CD4-positive, alpha-beta T cell treated with Interleukin-17A for 4 hours (primary cell): Measurements from ENCODE around the gene GMDS.

Experiments
- DNase-seq: peaks from one replicate; pipeline ENCODE4 v3.0.0-alpha.2; 2020; ENCODE audit warnings: mixed read lengths

Gene GMDS

GRCh38 chr6:1634081-1634480 lies 611.3 kb downstream of the GMDS start:
- DNase-seq = no peak

GRCh38 chr6:1633366-1634021 lies 611.9 kb downstream of the GMDS start:
- no peak for DNase-seq

GRCh38 chr6:1631251-1631650 lies 614.2 kb downstream of the GMDS start:
- DNase-seq = no peak

GRCh38 chr6:1630771-1631217 lies 614.6 kb downstream of the GMDS start:
- no peak for DNase-seq

- no peak for DNase-seq
Observed at GRCh38 chr6:1630212-1630770, 615.1 kb downstream of the GMDS start.

- DNase-seq = no peak
Observed at GRCh38 chr6:1629316-1629715, 616.1 kb downstream of the GMDS start.

GRCh38 chr6:1627827-1628560 lies 617.4 kb downstream of the GMDS start:
- DNase-seq = no peak

GRCh38 chr6:1626481-1626880 lies 618.9 kb downstream of the GMDS start:
- DNase-seq = no peak

GRCh38 chr6:1625794-1626435 lies 619.5 kb downstream of the GMDS start:
- DNase-seq = no peak

- no peak for DNase-seq
Observed at GRCh38 chr6:1624851-1625781, 620.3 kb downstream of the GMDS start.

- DNase-seq = no peak
Observed at GRCh38 chr6:1624058-1624850, 621.2 kb downstream of the GMDS start.

GRCh38 chr6:1623769-1624057 lies 621.7 kb downstream of the GMDS start:
- no peak for DNase-seq

- DNase-seq = no peak
Observed at GRCh38 chr6:1622851-1623768, 622.3 kb downstream of the GMDS start.

GRCh38 chr6:1622220-1622850 lies 623.1 kb downstream of the GMDS start:
- DNase-seq = no peak

GRCh38 chr6:1621070-1621701 lies 624.2 kb downstream of the GMDS start:
- DNase-seq = no peak

- no peak for DNase-seq
Observed at GRCh38 chr6:1620504-1621069, 624.8 kb downstream of the GMDS start.

GRCh38 chr6:1619673-1620503 lies 625.5 kb downstream of the GMDS start:
- DNase-seq = no peak

- DNase-seq = no peak
Observed at GRCh38 chr6:1619098-1619672, 626.2 kb downstream of the GMDS start.
